ENCODE measurements around the gene ACSL6.

ACSL6 gene

GRCh38 chr5:132016721-132017250 lies 5.3 kb upstream of the ACSL6 start:
- DNase-seq: no peak

- no peak for DNase-seq
Observed at GRCh38 chr5:132013711-132014110, 2.3 kb upstream of the ACSL6 start.

- DNase-seq: no peak
Observed at GRCh38 chr5:132013006-132013689, 1.7 kb upstream of the ACSL6 start.

GRCh38 chr5:132012371-132013005 lies 1.0 kb upstream of the ACSL6 start:
- DNase-seq: no peak

GRCh38 chr5:132010989-132011621 lies 353 bp downstream of the ACSL6 start:
- no peak for DNase-seq

- DNase-seq: no peak
Observed at GRCh38 chr5:132010645-132010988, 841 bp downstream of the ACSL6 start.

GRCh38 chr5:132009706-132010405 lies 1.6 kb downstream of the ACSL6 start:
- DNase-seq: no peak

GRCh38 chr5:132008961-132009680 lies 2.3 kb downstream of the ACSL6 start:
- DNase-seq: no peak

GRCh38 chr5:132008163-132008473 lies 3.3 kb downstream of the ACSL6 start:
- DNase-seq: no peak

GRCh38 chr5:132007399-132008162 lies 3.9 kb downstream of the ACSL6 start:
- peak; percentile 34 to 63 for DNase-seq

GRCh38 chr5:132006331-132007120 lies 4.9 kb downstream of the ACSL6 start:
- DNase-seq: no peak

- DNase-seq: no peak
Observed at GRCh38 chr5:132005591-132005990, 5.9 kb downstream of the ACSL6 start.

- no peak for DNase-seq
Observed at GRCh38 chr5:132003982-132004381, 7.5 kb downstream of the ACSL6 start.

GRCh38 chr5:132003170-132003744 lies 8.2 kb downstream of the ACSL6 start:
- no peak for DNase-seq

GRCh38 chr5:132002757-132003156 lies 8.7 kb downstream of the ACSL6 start:
- DNase-seq: no peak

GRCh38 chr5:132001647-132002561 lies 9.6 kb downstream of the ACSL6 start:
- DNase-seq: no peak

GRCh38 chr5:132000677-132001453 lies 10.6 kb downstream of the ACSL6 start:
- peak in 1 of 2 donors; percentile 31 for DNase-seq

- DNase-seq: no peak
Observed at GRCh38 chr5:132000241-132000490, 11.3 kb downstream of the ACSL6 start.
